HepG2 (cell line): ENCODE results near the gene SND1. TPM values are rescaled to one million over a fixed set of nuclear protein-coding genes. Genes with fewer than 3 reads are reported as not detected.

Experiments used
- ATAC-seq: fragments of 200-7000 bp; cut with Tn5 transposase; 3 replicates; pipeline ENCODE4 v1.9.1; 2020; ENCODE audit warnings: mild to moderate bottlenecking, moderate library complexity
- BruUV-seq: library from RNA; stranded (reverse); fragments of 400-500 nt; replicated peaks from 2 replicates; lab custom pipeline; 2021; lab: Mats Ljungman, UMichigan
- CTCF ChIA-PET: fragments of 300-600 bp; formaldehyde crosslinking; extraction: SDS; loops from one replicate; lab custom pipeline; 2021; ENCODE audit warnings: low total read pairs, inconsistent platforms, low intra/inter-chr PET ratio; lab: Yijun Ruan, JAX
- POLR2A ChIA-PET: fragments of 350-600 bp; sonication (Branson Sonifier 250); formaldehyde crosslinking; loops from one replicate; lab custom pipeline; 2020; ENCODE audit warnings: antibody characterized with exemption, inconsistent platforms; lab: Yijun Ruan, JAX
- DNase-seq: peaks from one replicate; pipeline ENCODE4 v3.0.0-alpha.2; 2015; ENCODE audit warnings: low spot score
- FAIRE-seq: peaks from 3 replicates; lab custom pipeline; 2011; peaks lifted over from hg19 to GRCh38; lab: Jason Lieb, UNC
- H2AFZ ChIP-seq: one replicate; pipeline ENCODE4 v1.6.1; 2011; ENCODE audit warnings: low read length, inconsistent platforms
- H3K27ac ChIP-seq: fragments of 300-600 bp; 3 replicates; pipeline ENCODE4 v1.8.0; 2011; ENCODE audit warnings: mixed run types, mild to moderate bottlenecking, mixed read lengths, low read length, inconsistent platforms; ENCODE audit not compliant: insufficient read depth; ENCODE audit errors: extremely low read length
- H3K27me3 ChIP-seq, 2 experiments: fragments of 200-600 bp in 1 of 2; 2 replicates in 1 of 2; 3 replicates in 1 of 2; pipeline versions ENCODE4 v1.6.0 to v1.8.0; 2011; ENCODE audit warnings: low read length in 2 of 2, mild to moderate bottlenecking in 2 of 2, moderate library complexity in 2 of 2, inconsistent platforms in 1 of 2; ENCODE audit not compliant: insufficient read depth in 2 of 2, control insufficient read depth in 1 of 2
- H3K36me3 ChIP-seq, 2 experiments: fragments of 200-600 bp in 1 of 2; replicated peaks in 1 of 2; 2 replicates in 1 of 2; 3 replicates in 1 of 2; pipeline versions ENCODE4 v1.5.1 to v1.8.0; 2011; ENCODE audit warnings: low read length in 2 of 2, inconsistent platforms in 1 of 2; ENCODE audit not compliant: insufficient read depth in 2 of 2, control insufficient read depth in 1 of 2
- H3K4me1 ChIP-seq: 2 replicates; pipeline ENCODE4 v1.5.1; 2012; ENCODE audit warnings: low read length, inconsistent platforms; ENCODE audit not compliant: insufficient read depth
- H3K4me2 ChIP-seq: 2 replicates; pipeline ENCODE4 v1.6.0; 2011; ENCODE audit warnings: low read depth, low read length, inconsistent platforms
- H3K4me3 ChIP-seq, 3 experiments: fragments of 200-600 bp in 1 of 3; sonication (generic), shearing (Covaris generic) in 1 of 3; replicated peaks in 1 of 3; 2 replicates each; pipeline ENCODE4 v1.5.1; 2011 to 2016; ENCODE audit warnings: low read length in 3 of 3, inconsistent platforms in 2 of 3, low read depth in 2 of 3, mild to moderate bottlenecking in 2 of 3, control low read depth in 1 of 3, mixed read lengths in 1 of 3; ENCODE audit not compliant: insufficient read depth in 1 of 3
- H3K79me2 ChIP-seq: one replicate; pipeline ENCODE4 v1.6.1; 2011; ENCODE audit warnings: low read length, inconsistent platforms; ENCODE audit not compliant: insufficient read depth
- H3K9ac ChIP-seq: 2 replicates; pipeline ENCODE4 v1.6.0; 2011; ENCODE audit warnings: mild to moderate bottlenecking, low read depth, low read length, inconsistent platforms; ENCODE audit not compliant: insufficient read depth
- H3K9me3 ChIP-seq: 2 replicates; pipeline ENCODE4 v1.5.1; 2012; ENCODE audit warnings: mild to moderate bottlenecking, low read length
- H4K20me1 ChIP-seq: 2 replicates; pipeline ENCODE4 v1.6.0; 2011; ENCODE audit warnings: inconsistent platforms, mild to moderate bottlenecking, low read length, moderate library complexity; ENCODE audit not compliant: insufficient read depth
- CAMTA2 ChIP-seq: sonication (generic); formaldehyde crosslinking; IDR thresholded peaks from 2 replicates; pipeline ENCODE4 v1.4.0; 2020; ENCODE audit warnings: mild to moderate bottlenecking, missing genetic modification reagents, borderline replicate concordance
- CTCF ChIP-seq: sonication (generic); formaldehyde crosslinking; IDR thresholded peaks from 2 replicates; pipeline ENCODE4 v1.5.0; 2020; ENCODE audit warnings: mild to moderate bottlenecking, missing genetic modification reagents, moderate library complexity
- GRHL1 ChIP-seq: sonication (generic); formaldehyde crosslinking; conservative IDR thresholded peaks from 2 replicates; pipeline ENCODE4 v1.8.0; 2022; ENCODE audit warnings: missing genetic modification reagents
- GTF2F1 ChIP-seq: fragments of 150-350 bp; IDR thresholded peaks from 2 replicates; pipeline ENCODE4 v1.6.1; 2014; ENCODE audit warnings: low read length
- HOXD1 ChIP-seq: sonication (generic); formaldehyde crosslinking; IDR thresholded peaks from 2 replicates; pipeline ENCODE4 v1.5.0; 2020; ENCODE audit warnings: missing genetic modification reagents
- MZF1 ChIP-seq: sonication (generic); formaldehyde crosslinking; IDR thresholded peaks from 2 replicates; pipeline ENCODE4 v1.8.1; 2023; ENCODE audit warnings: mild to moderate bottlenecking, missing genetic modification reagents, borderline replicate concordance
- NAIF1 ChIP-seq: sonication (generic); formaldehyde crosslinking; IDR thresholded peaks from 2 replicates; pipeline ENCODE4 v1.5.0; 2020; ENCODE audit warnings: mild to moderate bottlenecking, missing genetic modification reagents, borderline replicate concordance
- PTBP1 ChIP-seq: fragments of 200-400 bp; formaldehyde crosslinking; IDR thresholded peaks from 2 replicates; pipeline ENCODE4 v1.6.1; 2018; ENCODE audit warnings: low read length, low read depth; ENCODE audit not compliant: poor library complexity, severe bottlenecking
- RFX3 ChIP-seq: IDR thresholded peaks from 2 replicates; pipeline ENCODE4 v1.6.1; 2016; ENCODE audit warnings: missing biosample characterization, missing genetic modification reagents
- THAP8 ChIP-seq: sonication (generic); formaldehyde crosslinking; IDR thresholded peaks from 2 replicates; pipeline ENCODE4 v1.5.1; 2020; ENCODE audit warnings: missing genetic modification reagents, mild to moderate bottlenecking, borderline replicate concordance
- ZBTB39 ChIP-seq: sonication (generic); formaldehyde crosslinking; IDR thresholded peaks from 2 replicates; pipeline ENCODE4 v1.5.0; 2020; ENCODE audit warnings: missing genetic modification reagents
- ZBTB7B ChIP-seq: sonication (generic); formaldehyde crosslinking; IDR thresholded peaks from 2 replicates; pipeline ENCODE4 v1.4.0; 2020; ENCODE audit warnings: missing genetic modification reagents
- ZNF503 ChIP-seq: sonication (generic); formaldehyde crosslinking; IDR thresholded peaks from 2 replicates; pipeline ENCODE4 v1.4.0; 2020; ENCODE audit warnings: missing genetic modification reagents
- ZNF570 ChIP-seq: sonication (generic); formaldehyde crosslinking; IDR thresholded peaks from 2 replicates; pipeline ENCODE4 v1.4.0; 2020; ENCODE audit warnings: mild to moderate bottlenecking, missing genetic modification reagents, borderline replicate concordance
- ZNF605 ChIP-seq: sonication (generic); formaldehyde crosslinking; IDR thresholded peaks from 2 replicates; pipeline ENCODE4 v1.8.0; 2022; ENCODE audit warnings: mild to moderate bottlenecking, missing genetic modification reagents
- ZNF75D ChIP-seq: sonication (generic); formaldehyde crosslinking; IDR thresholded peaks from 2 replicates; pipeline ENCODE4 v1.8.1; 2023; ENCODE audit warnings: missing genetic modification reagents, mild to moderate bottlenecking, borderline replicate concordance
- WGBS: methylation state at CpG from one replicate; pipeline ENCODE4 v1.1.6; 2017; ENCODE audit warnings: low lambda C conversion rate; 5-methylcytosine and 5-hydroxymethylcytosine counted together
- in situ Hi-C: cut with HindIII; loops from 2 replicates; pipeline ENCODE4 v1.10.0; 2017; ENCODE audit warnings: low pct_unique_long_range_greater_than_20kb; ENCODE audit not compliant: extremely low pct_ligation_motif_present
- intact Hi-C: fragments of 100-400 bp; cut with micrococcal nuclease; formaldehyde crosslinking; loops from one replicate; pipeline ENCODE4 v1.10.0; 2022; ENCODE audit not compliant: unreplicated experiment
- polyA plus RNA-seq, 8 experiments: library from polyadenylated mRNA; depleted of rRNA in 3 of 8; stranded (reverse) in 7 of 8; unstranded in 1 of 8; fragments of >200 nt; fragmentation: Illumina TruSeq in 4 of 8; extraction: Trizol in 4 of 8; gene quantifications; 2 replicates each; pipeline versions ENCODE4 v1.2.1 to v1.2.3, GENCODE V29; 2011 to 2016; ENCODE audit warnings: low read depth in 4 of 8, missing spikeins in 1 of 8, mixed read lengths in 1 of 8; ENCODE audit not compliant: insufficient read depth in 1 of 8
- total RNA-seq, 5 experiments: library from RNA; depleted of rRNA; stranded (reverse); fragments of >200 nt; fragmentation: Illumina TruSeq; extraction: Trizol; gene quantifications; 2 replicates each; pipeline ENCODE4 v1.2.3, GENCODE V29; 2016; ENCODE audit warnings: low read depth in 1 of 5

The SND1 gene
- total and polyA plus RNA-seq, 2 of the 13 experiments (the other 11 are each of a cell fraction or from before 2014, with no cell fraction given) = 110 to 182 TPM

- H4K20me1 ChIP-seq = peaks cover 30% of the 10 kb centered on the region
- CTCF ChIA-PET = no interaction called here
- TF ChIP-seq ZBTB7B (CRISPR knock-in tag) (no peak), THAP8 (no peak), ZNF503 (no peak), ZNF605 (CRISPR knock-in tag) (no peak), MZF1 (CRISPR knock-in tag) (no peak), GTF2F1 (no peak), CAMTA2 (CRISPR knock-in tag) (no peak), ZNF570 (no peak), NAIF1 (CRISPR knock-in tag) (no peak), ZNF75D (CRISPR knock-in tag) (no peak), ZBTB39 (CRISPR knock-in tag) (no peak), PTBP1 (no peak), HOXD1 (CRISPR knock-in tag) (no peak), CTCF (CRISPR knock-in tag) (no peak), GRHL1 (CRISPR knock-in tag) (no peak), RFX3 (CRISPR knock-in tag) (no peak)
Observed at GRCh38 chr7:127817466-127817865, 165.5 kb downstream of the SND1 start.

More at GRCh38 chr7:127817466-127817865, 165.5 kb downstream of the SND1 start:
- ATAC-seq = no peak
- WGBS = 100% methylated on average over 3 of the region's 3 CpGs
- Histone ChIP-seq H3K9me3 (no peaks in the 10 kb centered on the region), H3K4me1 (peaks cover 68% of the 10 kb centered on the region), H2AFZ (no peak overlapping the region), H3K79me2 (peaks cover 50% of the 10 kb centered on the region), H3K4me2 (no peak overlapping the region), H3K27ac (no peak overlapping the region), H3K9ac (no peak overlapping the region), H3K36me3 (peaks cover 0 to 4% of the 10 kb centered on the region in 2 experiments; a peak in 2 of 5 replicates), H3K27me3 (no peaks in the 10 kb centered on the region), H3K4me3 (no peak overlapping the region)
- no TSS peak for BruUV-seq
- POLR2A ChIA-PET = no interaction called here
- no peak for DNase-seq
- no peak for FAIRE-seq
- intact Hi-C loops = no loop called here
- in situ Hi-C loops = no loop called here
